AG10803 (cell line): ENCODE measurements around the gene FBXL17.

ENCODE experiments used
- DNase-seq: peaks from one replicate; pipeline ENCODE4 v3.0.0; 2010; ENCODE audit warnings: low read depth
- H3K4me3 ChIP-seq: 2 replicates; pipeline ENCODE4 v1.5.1; 2011; ENCODE audit warnings: mild to moderate bottlenecking, low read length, control low read depth
- TF ChIP-seq, protein P1 (sequence below): conservative IDR thresholded peaks from 2 replicates; pipeline ENCODE4 v1.5.1; 2011; ENCODE audit warnings: mild to moderate bottlenecking, low read length, control low read depth, inconsistent platforms

FBXL17 gene

DNA sequence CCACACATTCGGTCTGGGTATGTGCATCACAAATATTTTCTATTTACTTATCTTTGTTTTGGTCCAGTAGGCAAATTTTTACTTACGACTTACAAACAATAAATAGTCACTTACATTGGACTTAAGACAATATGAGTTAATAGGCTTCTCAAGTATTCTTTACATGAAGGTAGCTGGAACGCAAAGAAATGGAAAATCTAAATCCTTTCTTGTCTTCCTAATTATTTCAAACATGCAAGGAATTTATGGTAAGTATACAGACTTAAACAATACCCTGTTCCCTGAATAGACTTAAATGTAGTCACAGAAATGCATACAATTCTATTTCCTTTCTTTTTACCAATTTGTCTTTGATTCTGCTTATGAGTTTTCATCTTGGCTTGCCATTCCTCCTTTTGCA lies 448.6 kb downstream of the FBXL17 start:
- H3K4me3 ChIP-seq: no peak overlapping the region
- TF ChIP-seq, protein P1, sequence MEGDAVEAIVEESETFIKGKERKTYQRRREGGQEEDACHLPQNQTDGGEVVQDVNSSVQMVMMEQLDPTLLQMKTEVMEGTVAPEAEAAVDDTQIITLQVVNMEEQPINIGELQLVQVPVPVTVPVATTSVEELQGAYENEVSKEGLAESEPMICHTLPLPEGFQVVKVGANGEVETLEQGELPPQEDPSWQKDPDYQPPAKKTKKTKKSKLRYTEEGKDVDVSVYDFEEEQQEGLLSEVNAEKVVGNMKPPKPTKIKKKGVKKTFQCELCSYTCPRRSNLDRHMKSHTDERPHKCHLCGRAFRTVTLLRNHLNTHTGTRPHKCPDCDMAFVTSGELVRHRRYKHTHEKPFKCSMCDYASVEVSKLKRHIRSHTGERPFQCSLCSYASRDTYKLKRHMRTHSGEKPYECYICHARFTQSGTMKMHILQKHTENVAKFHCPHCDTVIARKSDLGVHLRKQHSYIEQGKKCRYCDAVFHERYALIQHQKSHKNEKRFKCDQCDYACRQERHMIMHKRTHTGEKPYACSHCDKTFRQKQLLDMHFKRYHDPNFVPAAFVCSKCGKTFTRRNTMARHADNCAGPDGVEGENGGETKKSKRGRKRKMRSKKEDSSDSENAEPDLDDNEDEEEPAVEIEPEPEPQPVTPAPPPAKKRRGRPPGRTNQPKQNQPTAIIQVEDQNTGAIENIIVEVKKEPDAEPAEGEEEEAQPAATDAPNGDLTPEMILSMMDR: no peak
- no peak for DNase-seq

DNA sequence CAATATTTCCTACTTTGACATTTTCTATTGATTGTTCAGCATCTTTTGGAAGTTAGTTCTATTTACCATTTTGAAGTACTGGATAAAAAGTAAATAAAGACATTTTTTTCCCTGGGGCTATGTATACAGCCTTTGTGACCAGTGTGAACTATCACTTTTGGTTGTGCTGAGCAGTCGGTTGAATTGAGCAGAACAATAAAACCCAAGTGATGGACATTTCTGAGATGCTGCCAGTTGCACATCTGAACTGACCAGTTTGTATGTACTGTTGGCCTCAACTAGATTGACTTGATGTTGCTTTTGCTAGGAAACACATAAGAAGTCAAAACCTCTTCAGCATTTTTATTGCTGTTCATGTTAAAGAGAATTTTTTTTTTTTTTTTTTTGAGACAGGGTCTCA lies 451.0 kb downstream of the FBXL17 start:
- no peak for DNase-seq
- no peak overlapping the region for H3K4me3 ChIP-seq
- TF ChIP-seq, protein P1: no peak

DNA sequence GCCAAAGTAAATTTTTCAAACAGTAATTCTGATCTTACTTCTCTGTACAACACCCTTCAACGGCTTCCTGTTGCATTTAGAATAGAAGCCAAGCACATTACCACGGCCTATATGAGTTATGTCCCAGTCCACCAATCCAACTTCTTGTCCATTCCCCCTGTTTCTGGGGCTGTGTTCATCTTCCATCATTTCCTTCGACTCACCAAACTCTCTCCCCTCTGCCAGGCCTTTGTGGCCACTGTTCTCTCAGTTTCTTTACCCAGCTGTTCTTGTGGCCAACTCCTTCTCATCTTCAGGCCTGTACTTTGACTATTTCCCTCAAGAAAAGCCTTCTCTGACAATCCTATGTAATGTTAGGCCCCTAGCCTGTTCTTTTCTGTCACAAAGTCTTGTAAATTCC lies 451.8 kb downstream of the FBXL17 start:
- no peak overlapping the region for H3K4me3 ChIP-seq
- TF ChIP-seq, protein P1: no peak
- DNase-seq: no peak

DNA sequence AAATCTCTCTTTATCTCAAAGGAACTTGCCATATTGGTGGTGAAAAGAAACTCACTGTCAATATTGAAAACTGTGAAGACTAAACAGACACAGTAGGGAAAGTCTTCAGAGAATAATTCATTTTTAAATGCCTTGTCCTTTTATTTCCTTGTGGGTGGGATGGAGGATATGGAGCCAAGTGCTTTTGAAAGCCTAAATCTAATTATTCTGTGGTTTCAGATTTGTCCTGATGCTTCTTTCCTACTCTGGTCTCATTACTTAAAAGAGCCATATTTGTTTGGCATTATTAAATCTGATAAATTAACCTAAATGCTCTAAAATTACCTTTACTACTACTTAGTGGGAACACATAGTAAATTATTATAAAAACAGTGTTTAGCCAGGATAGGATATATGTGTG lies 452.8 kb downstream of the FBXL17 start:
- no peak overlapping the region for H3K4me3 ChIP-seq
- TF ChIP-seq, protein P1: no peak
- no peak for DNase-seq

DNA sequence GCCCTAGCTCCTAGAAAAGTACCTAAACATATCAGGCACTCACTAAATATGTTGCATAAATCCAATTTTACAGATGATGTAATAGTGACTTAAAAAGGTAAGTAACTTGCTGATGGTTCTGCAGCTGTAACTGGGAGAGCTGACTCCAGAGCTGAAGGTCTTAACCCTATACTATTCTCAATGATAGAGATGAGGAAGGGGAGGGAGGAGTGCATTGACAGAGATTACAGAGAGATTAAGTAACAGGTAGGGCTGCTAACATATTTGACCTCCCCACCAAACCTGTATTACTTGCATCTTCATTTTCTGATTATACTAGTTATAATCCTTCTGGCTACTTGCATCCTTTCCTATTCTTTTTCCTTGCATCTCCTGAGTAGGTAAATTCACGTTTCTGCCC lies 455.8 kb downstream of the FBXL17 start:
- TF ChIP-seq, protein P1: no peak
- DNase-seq: no peak
- no peak overlapping the region for H3K4me3 ChIP-seq

DNA sequence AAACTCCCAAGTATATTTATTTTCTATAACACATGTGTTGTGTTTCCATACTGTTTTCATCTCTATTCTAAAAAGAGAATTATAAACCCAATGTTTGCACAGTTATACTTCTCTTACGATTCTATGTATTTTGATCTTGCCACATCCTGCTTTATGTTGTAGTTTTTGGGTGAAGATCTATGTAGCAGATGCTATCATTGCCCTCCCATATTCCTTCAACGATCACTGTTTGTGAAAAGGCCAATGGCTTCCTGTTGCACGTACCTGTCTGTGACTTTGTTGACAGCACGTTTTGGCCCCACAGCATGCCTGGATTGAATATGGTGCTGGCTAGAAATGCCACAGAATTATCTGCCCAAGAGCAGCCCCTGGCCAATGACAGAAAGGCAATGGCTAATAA lies 456.7 kb downstream of the FBXL17 start:
- TF ChIP-seq, protein P1: no peak
- no peak overlapping the region for H3K4me3 ChIP-seq
- DNase-seq: no peak

DNA sequence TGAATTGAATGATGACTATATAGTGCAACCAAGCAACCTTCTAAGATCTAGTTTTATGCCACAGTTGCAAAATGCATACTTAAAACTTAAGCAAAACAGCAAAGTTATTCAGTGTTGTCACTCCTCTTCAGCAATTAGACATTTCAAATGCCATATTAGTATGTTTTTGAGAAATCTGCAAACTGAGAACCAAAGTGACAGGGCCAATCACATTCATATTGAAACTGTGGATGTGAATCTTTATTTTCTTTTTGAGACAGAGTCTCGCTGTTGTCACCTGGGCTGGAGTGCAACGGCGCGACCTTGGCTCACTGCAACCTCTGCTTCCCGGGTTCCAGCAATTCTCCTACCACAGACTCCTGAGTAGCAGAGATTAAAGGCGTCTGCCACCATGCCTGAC lies 461.9 kb downstream of the FBXL17 start:
- TF ChIP-seq, protein P1: no peak

More for the DNA sequence above, 461.9 kb downstream of the FBXL17 start:
- H3K4me3 ChIP-seq: no peak overlapping the region
- no peak for DNase-seq
